ENCODE results near the gene SLC39A5. TPM values are rescaled to one million over a fixed set of nuclear protein-coding genes. Genes with fewer than 3 reads are reported as not detected.
"Not testable (repeated sequence)": the region's sequence is repeated elsewhere in the genome, so short reads cannot be mapped to it uniquely, and the experiment has no call there.

The SLC39A5 gene
- total RNA-seq, 2 experiments from 2014 or later = 0.53 to 1.3 TPM

- H3K9me3 Mint-ChIP-seq (ENCODE audit: low read depth) = no peaks in the 10 kb centered on the region
- ATAC-seq (no peak), DNase-seq (peak; percentile 88)
- no peak overlapping the region for H3K4me3 Mint-ChIP-seq
- no peaks in the 10 kb centered on the region for H3K27me3 Mint-ChIP-seq
- POLR2A ChIA-PET = interaction anchor here (0.7 kb wide), 1 partner anchor 17 kb away, joined by 3 read pairs; no protein-coding TSS in a partner anchor
- peaks cover 4% of the 10 kb centered on the region for H3K36me3 Mint-ChIP-seq (ENCODE audit: low read depth)
- CTCF ChIA-PET = interaction anchor here (0.6 to 6.1 kb wide), 13 partner anchors 15 to 436 kb away, joined by 3 to 112 read pairs (median 5); partner anchors contain the start of genes COQ10A, ESYT1, RNF41 and ZC3H10
- peak overlapping the region; percentile 13 for H3K27ac Mint-ChIP-seq
- intact Hi-C loops (cut with DNase I, micrococcal nuclease) = loop anchor here (1.0 to 5.0 kb wide), 8 partner anchors 31 to 379 kb away; partner anchors contain the start of genes ANKRD52 (in 2 of the 2), NABP2 (in 2 of the 2), COQ10A (in 1 of the 2) and CS (in 1 of the 2)
- peaks cover 17% of the 10 kb centered on the region for H3K4me1 Mint-ChIP-seq
Measured at GRCh38 chr12:56193025-56193578, 36.7 kb upstream of the SLC39A5 start.

GRCh38 chr12:56196818-56197550 is 32.9 kb upstream of the SLC39A5 start:
- POLR2A ChIA-PET; H3K36me3 Mint-ChIP-seq (ENCODE audit: low read depth); ATAC-seq; H3K27ac Mint-ChIP-seq; DNase-seq; H3K27me3 Mint-ChIP-seq; H3K9me3 Mint-ChIP-seq (ENCODE audit: low read depth); intact Hi-C loops (cut with DNase I, micrococcal nuclease); H3K4me3 Mint-ChIP-seq; H3K4me1 Mint-ChIP-seq: not testable (repeated sequence)
- CTCF ChIA-PET = interaction anchor here (0.7 to 3.4 kb wide), 5 partner anchors 9 to 89 kb away, joined by 3 to 10 read pairs (median 5); partner anchors contain the start of gene RNF41

- Mint-ChIP-seq H3K4me3 (no peak overlapping the region), H3K4me1 (peaks cover 5% of the 10 kb centered on the region), H3K36me3 (ENCODE audit: low read depth) (no peaks in the 10 kb centered on the region), H3K27me3 (no peaks in the 10 kb centered on the region), H3K9me3 (ENCODE audit: low read depth) (no peaks in the 10 kb centered on the region), H3K27ac (no peak overlapping the region)
- POLR2A ChIA-PET = no interaction called here
- intact Hi-C loops (cut with DNase I, micrococcal nuclease) = no loop called here
- no peak for DNase-seq
- no peak for ATAC-seq
- CTCF ChIA-PET = interaction anchor here (0.7 to 3.4 kb wide), 4 partner anchors 8 to 88 kb away, joined by 3 to 10 read pairs (median 5); no protein-coding TSS in a partner anchor
Measured at GRCh38 chr12:56197921-56198635, 31.8 kb upstream of the SLC39A5 start.

GRCh38 chr12:56198836-56199235 is 31.0 kb upstream of the SLC39A5 start:
- intact Hi-C loops (cut with DNase I, micrococcal nuclease) = no loop called here
- no peak for DNase-seq
- no peak overlapping the region for H3K27ac Mint-ChIP-seq
- POLR2A ChIA-PET = no interaction called here
- ATAC-seq = no peak
- H3K4me3 Mint-ChIP-seq = no peak overlapping the region
- H3K9me3 Mint-ChIP-seq (ENCODE audit: low read depth) = no peaks in the 10 kb centered on the region
- no peaks in the 10 kb centered on the region for H3K27me3 Mint-ChIP-seq
- H3K36me3 Mint-ChIP-seq (ENCODE audit: low read depth) = no peaks in the 10 kb centered on the region
- CTCF ChIA-PET = interaction anchor here (0.7 to 3.4 kb wide), 4 partner anchors 8 to 23 kb away, joined by 3 to 10 read pairs (median 5); no protein-coding TSS in a partner anchor
- H3K4me1 Mint-ChIP-seq = no peaks in the 10 kb centered on the region

GRCh38 chr12:56202366-56202765 is 27.5 kb upstream of the SLC39A5 start:
- Mint-ChIP-seq H3K4me1 (peaks cover 2% of the 10 kb centered on the region), H3K27ac (no peak overlapping the region), H3K27me3 (no peaks in the 10 kb centered on the region), H3K36me3 (ENCODE audit: low read depth) (peaks cover 13% of the 10 kb centered on the region), H3K4me3 (no peak overlapping the region), H3K9me3 (ENCODE audit: low read depth) (no peaks in the 10 kb centered on the region)
- ChIA-PET CTCF (interaction anchor here (0.8 to 2.5 kb wide), 3 partner anchors 11 to 129 kb away, joined by 3 to 9 read pairs (median 4); partner anchors contain the start of gene ANKRD52), POLR2A (no interaction called here)
- DNase-seq (no peak), ATAC-seq (no peak)
- intact Hi-C loops (cut with DNase I, micrococcal nuclease) = no loop called here

GRCh38 chr12:56202838-56203237 is 27.0 kb upstream of the SLC39A5 start:
- Mint-ChIP-seq H3K27ac (no peak overlapping the region), H3K9me3 (ENCODE audit: low read depth) (no peaks in the 10 kb centered on the region), H3K36me3 (ENCODE audit: low read depth) (peaks cover 16% of the 10 kb centered on the region), H3K27me3 (no peaks in the 10 kb centered on the region), H3K4me3 (no peak overlapping the region), H3K4me1 (peaks cover 2% of the 10 kb centered on the region)
- ATAC-seq (no peak), DNase-seq (no peak)
- ChIA-PET POLR2A (no interaction called here), CTCF (interaction anchor here (0.6 to 2.8 kb wide), 5 partner anchors 10 to 329 kb away, joined by 3 to 11 read pairs (median 4); partner anchors contain the start of genes RNF41 and SMARCC2)
- intact Hi-C loops (cut with DNase I, micrococcal nuclease) = no loop called here

GRCh38 chr12:56204275-56204674 is 25.6 kb upstream of the SLC39A5 start:
- ATAC-seq (no peak), DNase-seq (no peak)
- H3K9me3 Mint-ChIP-seq (ENCODE audit: low read depth) = no peaks in the 10 kb centered on the region
- ChIA-PET CTCF (interaction anchor here (0.5 to 2.8 kb wide), 5 partner anchors 13 to 233 kb away, joined by 3 to 11 read pairs (median 4); partner anchors contain the start of genes RNF41 and SMARCC2), POLR2A (interaction anchor here (0.9 kb wide), 1 partner anchor 16 kb away, joined by 3 read pairs; no protein-coding TSS in a partner anchor)
- no peak overlapping the region for H3K27ac Mint-ChIP-seq
- peaks cover 16% of the 10 kb centered on the region for H3K36me3 Mint-ChIP-seq (ENCODE audit: low read depth)
- no peak overlapping the region for H3K4me3 Mint-ChIP-seq
- intact Hi-C loops (cut with DNase I, micrococcal nuclease) = no loop called here
- no peaks in the 10 kb centered on the region for H3K27me3 Mint-ChIP-seq
- H3K4me1 Mint-ChIP-seq = peaks cover 2% of the 10 kb centered on the region

- CTCF ChIA-PET = interaction anchor here (0.5 to 3.8 kb wide), 8 partner anchors 16 to 388 kb away, joined by 3 to 18 read pairs (median 4); partner anchors contain the start of genes ANKRD52, ORMDL2, RNF41 and SARNP
- H3K27ac Mint-ChIP-seq = no peak overlapping the region
- ATAC-seq (peak; percentile 47), DNase-seq (no peak)
- H3K9me3 Mint-ChIP-seq (ENCODE audit: low read depth) = no peaks in the 10 kb centered on the region
- POLR2A ChIA-PET = interaction anchor here (0.6 kb wide), 1 partner anchor 444 kb away, joined by 8 read pairs; no protein-coding TSS in a partner anchor
- peaks cover 22% of the 10 kb centered on the region for H3K36me3 Mint-ChIP-seq (ENCODE audit: low read depth)
- peaks cover 2% of the 10 kb centered on the region for H3K4me1 Mint-ChIP-seq
- intact Hi-C loops (cut with DNase I, micrococcal nuclease) = loop anchor here in 1 of 2 experiments (5.0 kb wide), 1 partner anchor 257 kb away; no protein-coding TSS in a partner anchor
- H3K27me3 Mint-ChIP-seq = no peaks in the 10 kb centered on the region
- H3K4me3 Mint-ChIP-seq = no peak overlapping the region
Measured at GRCh38 chr12:56205445-56205844, 24.4 kb upstream of the SLC39A5 start.

GRCh38 chr12:56206452-56207166 is 23.2 kb upstream of the SLC39A5 start:
- Mint-ChIP-seq H3K27me3 (no peaks in the 10 kb centered on the region), H3K27ac (no peak overlapping the region), H3K4me1 (peaks cover 4% of the 10 kb centered on the region), H3K4me3 (no peak overlapping the region), H3K9me3 (ENCODE audit: low read depth) (no peaks in the 10 kb centered on the region), H3K36me3 (ENCODE audit: low read depth) (peaks cover 26% of the 10 kb centered on the region)
- POLR2A ChIA-PET = no interaction called here
- CTCF ChIA-PET = interaction anchor here (0.6 to 3.8 kb wide), 12 partner anchors 8 to 374 kb away, joined by 3 to 18 read pairs (median 4); partner anchors contain the start of genes ANKRD52, RNF41 and ZC3H10
- intact Hi-C loops (cut with DNase I, micrococcal nuclease) = loop anchor here in 1 of 2 experiments (5.0 kb wide), 1 partner anchor 256 kb away; no protein-coding TSS in a partner anchor
- DNase-seq (peak; percentile 69), ATAC-seq (peak; percentile 84)

GRCh38 chr12:56208006-56208405 is 21.8 kb upstream of the SLC39A5 start:
- POLR2A ChIA-PET = no interaction called here

More at GRCh38 chr12:56208006-56208405, 21.8 kb upstream of the SLC39A5 start:
- Mint-ChIP-seq H3K36me3 (ENCODE audit: low read depth) (peaks cover 28% of the 10 kb centered on the region), H3K4me1 (peaks cover 11% of the 10 kb centered on the region), H3K9me3 (ENCODE audit: low read depth) (no peaks in the 10 kb centered on the region), H3K27ac (no peak overlapping the region), H3K4me3 (no peak overlapping the region), H3K27me3 (no peaks in the 10 kb centered on the region)
- intact Hi-C loops (cut with DNase I, micrococcal nuclease) = loop anchor here in 1 of 2 experiments (5.0 kb wide), 1 partner anchor 254 kb away; no protein-coding TSS in a partner anchor
- no peak for ATAC-seq
- no peak for DNase-seq
- CTCF ChIA-PET = interaction anchor here (0.7 to 3.8 kb wide), 9 partner anchors 10 to 152 kb away, joined by 3 to 18 read pairs (median 4); partner anchors contain the start of genes ANKRD52, RNF41, SMARCC2 and ZC3H10
